Chondrocyte (in vitro differentiated cells): ENCODE data around the gene TRIM38. TPM values are rescaled to one million over a fixed set of nuclear protein-coding genes. Genes with fewer than 3 reads are reported as not detected.

Source experiments
- DNase-seq: peaks from one replicate; pipeline ENCODE4 v3.0.0; 2021; ENCODE audit warnings: mixed read lengths, low spot score
- H3K27ac Mint-ChIP-seq: one replicate; pipeline ENCODE4 v1.8.0; 2021; ENCODE audit warnings: mild to moderate bottlenecking, moderate library complexity, mixed read lengths; ENCODE audit not compliant: unreplicated experiment
- H3K27me3 Mint-ChIP-seq: 2 replicates; pipeline ENCODE4 v1.8.0; 2021; ENCODE audit warnings: low read depth, mixed read lengths
- H3K36me3 Mint-ChIP-seq: 2 replicates; pipeline ENCODE4 v1.8.0; 2021; ENCODE audit warnings: low read depth, mixed read lengths
- H3K4me1 Mint-ChIP-seq: 2 replicates; pipeline ENCODE4 v1.8.0; 2021; ENCODE audit warnings: low read depth, mild to moderate bottlenecking, mixed read lengths
- H3K4me3 Mint-ChIP-seq: one replicate; pipeline ENCODE4 v1.8.0; 2021; ENCODE audit warnings: mild to moderate bottlenecking, moderate library complexity, mixed read lengths; ENCODE audit not compliant: unreplicated experiment
- H3K9me3 Mint-ChIP-seq: 2 replicates; pipeline ENCODE4 v1.8.0; 2021; ENCODE audit warnings: low read depth, mixed read lengths
- total RNA-seq: library from RNA; stranded (reverse); gene quantifications from 3 replicates; pipeline ENCODE4 v1.2.1, GENCODE V29; 2021
- TF ChIP-seq, protein P1 (sequence below): fragments of 200-600 bp; sonication (generic); IDR thresholded peaks from 2 replicates; pipeline ENCODE4 v1.5.0; 2021; ENCODE audit warnings: antibody characterized with exemption, mild to moderate bottlenecking, moderate library complexity

Gene TRIM38
- total RNA-seq, 1 donor from 2014 or later: 7.1 TPM

DNA sequence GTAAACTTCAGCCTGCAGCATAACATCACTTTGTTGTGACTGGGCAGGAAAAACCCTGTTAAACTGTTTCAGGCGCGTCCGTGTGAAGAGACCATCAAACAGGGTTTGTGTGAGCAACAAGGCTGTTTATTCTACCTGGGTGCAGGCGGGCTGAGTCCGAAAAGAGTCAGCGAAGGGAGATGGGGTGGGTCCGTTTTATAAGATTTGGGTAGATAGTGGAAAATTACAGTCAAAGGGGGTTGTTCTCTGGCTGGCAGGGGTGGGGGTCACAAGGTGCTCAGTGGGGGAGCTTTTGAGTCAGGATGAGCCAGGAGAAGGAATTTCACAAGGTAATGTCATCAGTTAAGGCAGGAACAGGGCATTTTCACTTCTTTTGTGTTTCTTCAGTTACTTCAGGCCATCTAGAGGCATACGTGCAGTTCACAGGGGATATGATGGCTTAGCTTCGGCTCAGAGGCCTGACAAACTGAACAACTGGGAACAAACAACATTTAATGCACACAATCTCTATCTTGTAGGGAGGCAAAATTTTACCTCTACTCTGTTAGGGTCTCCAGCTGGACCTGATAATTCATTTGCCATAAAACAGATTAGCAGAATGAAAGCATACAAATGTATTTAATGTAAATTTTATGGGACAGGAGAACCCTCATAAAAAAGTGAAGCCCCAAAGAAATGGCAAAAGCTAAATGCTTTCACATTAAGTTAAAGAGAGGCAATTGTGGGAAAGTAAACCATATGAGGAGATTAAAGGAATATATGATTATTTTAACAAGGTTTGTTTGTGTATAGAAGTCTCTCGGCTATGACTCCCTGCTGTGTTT, 66.4 kb downstream of the TRIM38 start:
- Mint-ChIP-seq H3K4me1 (peaks cover 52% of the 10 kb centered on the region), H3K27ac (peak overlapping the region; percentile 77), H3K27me3 (no peaks in the 10 kb centered on the region), H3K9me3 (no peaks in the 10 kb centered on the region), H3K36me3 (no peaks in the 10 kb centered on the region), H3K4me3 (no peak overlapping the region)
- DNase-seq: no peak
- TF ChIP-seq, protein P1, sequence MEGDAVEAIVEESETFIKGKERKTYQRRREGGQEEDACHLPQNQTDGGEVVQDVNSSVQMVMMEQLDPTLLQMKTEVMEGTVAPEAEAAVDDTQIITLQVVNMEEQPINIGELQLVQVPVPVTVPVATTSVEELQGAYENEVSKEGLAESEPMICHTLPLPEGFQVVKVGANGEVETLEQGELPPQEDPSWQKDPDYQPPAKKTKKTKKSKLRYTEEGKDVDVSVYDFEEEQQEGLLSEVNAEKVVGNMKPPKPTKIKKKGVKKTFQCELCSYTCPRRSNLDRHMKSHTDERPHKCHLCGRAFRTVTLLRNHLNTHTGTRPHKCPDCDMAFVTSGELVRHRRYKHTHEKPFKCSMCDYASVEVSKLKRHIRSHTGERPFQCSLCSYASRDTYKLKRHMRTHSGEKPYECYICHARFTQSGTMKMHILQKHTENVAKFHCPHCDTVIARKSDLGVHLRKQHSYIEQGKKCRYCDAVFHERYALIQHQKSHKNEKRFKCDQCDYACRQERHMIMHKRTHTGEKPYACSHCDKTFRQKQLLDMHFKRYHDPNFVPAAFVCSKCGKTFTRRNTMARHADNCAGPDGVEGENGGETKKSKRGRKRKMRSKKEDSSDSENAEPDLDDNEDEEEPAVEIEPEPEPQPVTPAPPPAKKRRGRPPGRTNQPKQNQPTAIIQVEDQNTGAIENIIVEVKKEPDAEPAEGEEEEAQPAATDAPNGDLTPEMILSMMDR: no peak

DNA sequence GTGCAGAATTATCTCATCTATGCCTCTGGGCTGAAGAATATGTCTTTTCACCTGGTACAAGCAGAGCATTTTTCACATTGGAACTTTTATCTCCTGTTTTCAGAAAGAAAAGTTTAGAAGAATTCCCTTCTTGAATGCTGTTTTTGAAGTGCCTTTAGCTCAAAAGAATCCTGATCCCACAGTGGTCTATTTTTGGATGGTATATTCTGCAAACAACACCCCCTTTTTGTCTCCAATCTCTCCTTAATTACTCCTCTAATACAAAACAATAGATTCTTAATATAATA, 66.9 kb downstream of the TRIM38 start:
- Mint-ChIP-seq H3K36me3 (no peaks in the 10 kb centered on the region), H3K9me3 (no peaks in the 10 kb centered on the region), H3K4me3 (no peak overlapping the region), H3K4me1 (peaks cover 57% of the 10 kb centered on the region), H3K27ac (no peak overlapping the region), H3K27me3 (no peaks in the 10 kb centered on the region)
- TF ChIP-seq, protein P1: no peak
- DNase-seq: no peak

DNA sequence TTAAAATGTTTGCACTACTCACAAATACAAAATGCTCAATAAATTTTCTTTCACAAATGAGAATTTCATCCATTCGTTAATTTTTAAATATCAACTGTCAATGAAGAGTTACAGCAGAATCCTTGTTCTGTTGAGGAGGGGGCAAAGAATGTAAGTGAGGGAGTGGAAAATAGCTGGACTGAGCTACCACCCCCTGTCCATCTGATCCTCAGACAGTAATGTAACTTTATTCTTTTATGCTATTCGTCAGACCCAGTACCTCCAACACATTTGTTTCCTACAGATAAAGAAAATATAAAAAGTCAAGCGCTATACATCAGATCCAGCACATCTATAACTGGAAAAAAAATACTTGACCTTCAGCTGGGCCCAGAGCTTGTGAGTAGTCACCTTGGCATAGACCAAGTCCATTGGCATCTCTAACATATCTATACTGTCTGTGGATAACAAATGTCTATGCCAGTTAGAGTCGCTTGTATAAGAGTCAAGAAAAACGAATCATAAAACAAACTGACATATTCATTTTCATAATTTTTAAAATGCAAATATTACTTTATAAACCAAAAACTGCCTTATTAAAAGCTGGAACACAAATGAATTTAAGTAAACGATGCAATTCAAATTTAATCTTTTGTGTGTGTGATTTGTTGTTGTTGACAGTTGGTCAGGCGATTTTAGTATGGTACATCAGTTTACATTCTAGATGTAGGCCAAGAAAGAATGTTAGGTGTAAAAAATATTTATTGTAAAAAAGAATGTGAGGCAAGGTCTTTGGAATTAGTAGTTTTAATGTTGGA, 67.5 kb downstream of the TRIM38 start:
- DNase-seq: no peak
- H3K27me3 Mint-ChIP-seq: no peaks in the 10 kb centered on the region
- H3K4me1 Mint-ChIP-seq: peaks cover 62% of the 10 kb centered on the region
- H3K27ac Mint-ChIP-seq: no peak overlapping the region
- no peaks in the 10 kb centered on the region for H3K36me3 Mint-ChIP-seq
- TF ChIP-seq, protein P1: no peak
- H3K4me3 Mint-ChIP-seq: no peak overlapping the region
- H3K9me3 Mint-ChIP-seq: no peaks in the 10 kb centered on the region

DNA sequence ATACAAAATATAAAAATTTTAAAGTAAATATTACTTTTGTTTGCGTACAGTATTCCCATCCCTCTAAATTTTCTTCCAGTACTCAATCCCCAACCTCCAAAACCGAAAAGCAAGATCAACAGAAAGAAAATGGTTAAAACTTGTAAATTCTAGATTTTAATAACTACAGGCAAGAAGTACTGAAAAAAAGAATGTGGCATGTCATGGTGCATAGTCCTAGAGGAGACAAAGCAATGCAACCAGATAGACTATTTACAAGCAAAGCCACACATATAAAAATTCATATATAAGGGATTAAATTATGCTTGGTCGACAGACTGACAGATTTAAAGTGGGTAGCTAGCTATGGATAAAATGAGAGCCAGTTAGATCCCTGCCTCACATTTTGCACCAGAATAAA, 68.1 kb downstream of the TRIM38 start:
- no peaks in the 10 kb centered on the region for H3K27me3 Mint-ChIP-seq
- DNase-seq: no peak
- no peaks in the 10 kb centered on the region for H3K36me3 Mint-ChIP-seq
- TF ChIP-seq, protein P1: no peak
- peaks cover 56% of the 10 kb centered on the region for H3K4me1 Mint-ChIP-seq
- H3K9me3 Mint-ChIP-seq: no peaks in the 10 kb centered on the region
- peak overlapping the region; percentile 33 for H3K27ac Mint-ChIP-seq
- no peak overlapping the region for H3K4me3 Mint-ChIP-seq

DNA sequence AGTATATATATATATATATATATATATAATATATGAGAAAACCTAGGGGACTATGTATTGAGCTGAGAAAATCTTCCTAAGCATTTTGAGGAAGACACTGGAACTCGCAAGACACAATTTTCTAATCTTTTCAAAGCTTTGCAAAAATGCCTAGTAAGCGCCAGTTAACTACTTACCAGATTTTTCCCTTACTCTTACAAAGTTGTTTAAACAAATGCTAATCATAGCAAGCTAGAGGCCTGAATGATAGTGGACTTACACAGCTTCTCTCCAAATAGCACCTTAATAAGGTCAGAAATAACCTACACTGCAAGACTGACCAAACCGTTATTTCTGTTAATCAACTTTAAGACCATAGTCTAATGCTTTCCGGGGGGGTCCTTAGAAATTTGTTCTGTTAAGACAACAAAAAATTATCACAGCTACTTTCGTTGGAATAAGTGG, 68.6 kb downstream of the TRIM38 start:
- H3K4me3 Mint-ChIP-seq: peak overlapping the region; percentile 83
- H3K36me3 Mint-ChIP-seq: no peaks in the 10 kb centered on the region
- H3K4me1 Mint-ChIP-seq: peaks cover 51% of the 10 kb centered on the region
- DNase-seq: no peak
- no peaks in the 10 kb centered on the region for H3K27me3 Mint-ChIP-seq
- H3K9me3 Mint-ChIP-seq: no peaks in the 10 kb centered on the region
- TF ChIP-seq, protein P1: no peak
- H3K27ac Mint-ChIP-seq: peak overlapping the region; percentile 93
